ENCODE results near the gene G6PC3.
"Not testable (repeated sequence)": the region's sequence is repeated elsewhere in the genome, so short reads cannot be mapped to it uniquely, and the experiment has no call there.

G6PC3 gene

DNA sequence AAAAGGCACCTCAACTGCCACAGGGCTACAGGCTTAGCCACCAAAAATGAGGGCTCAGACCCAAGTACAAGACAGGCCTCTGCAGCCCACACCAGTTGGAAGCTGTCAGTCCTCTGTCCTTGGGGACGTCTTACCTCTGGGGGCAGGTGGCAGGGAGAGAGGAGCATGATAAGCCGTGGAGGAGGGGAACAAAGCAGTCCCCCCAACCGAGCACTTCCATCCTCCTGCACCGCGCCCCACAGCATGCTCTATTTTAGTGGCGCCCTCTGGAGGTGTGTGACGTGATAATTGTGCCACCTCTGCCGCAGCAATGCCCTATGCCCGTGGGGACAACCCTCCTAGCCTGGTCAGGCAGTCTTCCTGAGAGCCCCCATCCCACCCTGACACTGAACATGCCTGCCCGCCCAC is 13.6 kb downstream of the G6PC3 start:
- DNase-seq (ENCODE audit: low spot score): no peak

- no peak for DNase-seq (ENCODE audit: low spot score)
These were observed 14.4 kb downstream of the G6PC3 start for GRCh38 chr17:44084921-44085320.

- DNase-seq (ENCODE audit: low spot score): no peak
These were observed 15.4 kb downstream of the G6PC3 start for GRCh38 chr17:44085908-44086307.

GRCh38 chr17:44086364-44087311 is 16.1 kb downstream of the G6PC3 start:
- no peak for DNase-seq (ENCODE audit: low spot score)

DNA sequence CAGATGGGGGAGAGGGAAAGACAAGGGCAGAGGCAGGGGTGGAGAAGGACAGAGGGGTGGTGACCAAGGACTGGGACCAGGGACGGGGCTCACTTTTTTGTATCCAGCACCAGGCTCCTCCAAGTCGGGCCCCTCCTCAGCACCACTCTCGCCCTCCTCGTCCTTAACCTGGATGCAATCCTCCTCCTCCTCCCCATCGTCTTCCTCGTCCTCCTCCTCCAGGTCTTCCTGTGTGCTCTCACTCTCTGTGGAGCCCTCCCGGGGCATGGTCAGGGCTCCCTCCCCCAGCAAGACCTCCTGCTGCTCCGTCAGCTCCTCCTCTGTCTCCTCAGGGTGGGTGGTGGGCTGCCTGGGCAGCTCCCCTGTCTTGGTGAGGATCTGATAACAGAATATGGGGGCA is 16.8 kb downstream of the G6PC3 start:
- DNase-seq (ENCODE audit: low spot score): no peak

GRCh38 chr17:44088254-44088653 is 17.7 kb downstream of the G6PC3 start:
- no peak for DNase-seq (ENCODE audit: low spot score)

DNA sequence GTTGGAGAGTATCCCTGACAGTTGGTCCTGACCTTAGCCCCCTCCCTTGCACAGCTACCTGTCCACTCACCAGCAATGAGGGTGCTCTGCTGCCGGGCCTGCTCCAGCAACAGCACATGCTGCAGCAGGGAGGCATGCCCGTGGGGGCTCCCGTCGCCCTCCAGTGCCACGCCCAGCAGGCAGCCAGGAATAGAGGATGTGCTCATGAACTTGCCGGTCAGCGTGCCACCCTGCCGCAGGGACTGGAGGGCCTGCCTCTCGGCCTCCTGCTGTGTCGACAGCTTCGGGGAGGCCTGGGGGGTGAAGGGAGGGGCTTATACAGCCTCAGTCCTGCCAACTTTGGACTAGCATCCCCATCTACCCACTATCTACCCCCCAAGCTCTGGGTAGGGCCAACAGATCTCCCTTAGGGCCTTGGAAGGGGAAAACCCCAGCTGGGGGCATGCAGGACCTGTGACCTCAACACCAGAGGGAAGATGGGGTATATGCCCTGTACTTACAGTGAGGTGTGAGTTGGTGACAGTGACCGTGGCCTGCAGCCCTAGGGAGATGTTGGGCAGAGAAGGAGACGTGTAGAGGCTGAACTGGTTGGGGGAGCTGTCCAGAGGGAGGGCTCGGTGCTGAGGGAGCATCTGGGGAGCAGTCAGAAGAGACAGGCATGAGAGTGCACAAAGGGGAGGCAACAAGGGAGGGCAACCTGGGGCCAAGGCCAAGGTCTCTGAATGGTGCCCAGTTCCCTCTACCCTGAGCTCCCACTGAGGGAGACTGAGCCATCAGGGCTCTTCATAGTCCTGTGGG is 20.9 kb downstream of the G6PC3 start:
- DNase-seq (ENCODE audit: low spot score): no peak

GRCh38 chr17:44092051-44092450 is 21.5 kb downstream of the G6PC3 start:
- no peak for DNase-seq (ENCODE audit: low spot score)

DNA sequence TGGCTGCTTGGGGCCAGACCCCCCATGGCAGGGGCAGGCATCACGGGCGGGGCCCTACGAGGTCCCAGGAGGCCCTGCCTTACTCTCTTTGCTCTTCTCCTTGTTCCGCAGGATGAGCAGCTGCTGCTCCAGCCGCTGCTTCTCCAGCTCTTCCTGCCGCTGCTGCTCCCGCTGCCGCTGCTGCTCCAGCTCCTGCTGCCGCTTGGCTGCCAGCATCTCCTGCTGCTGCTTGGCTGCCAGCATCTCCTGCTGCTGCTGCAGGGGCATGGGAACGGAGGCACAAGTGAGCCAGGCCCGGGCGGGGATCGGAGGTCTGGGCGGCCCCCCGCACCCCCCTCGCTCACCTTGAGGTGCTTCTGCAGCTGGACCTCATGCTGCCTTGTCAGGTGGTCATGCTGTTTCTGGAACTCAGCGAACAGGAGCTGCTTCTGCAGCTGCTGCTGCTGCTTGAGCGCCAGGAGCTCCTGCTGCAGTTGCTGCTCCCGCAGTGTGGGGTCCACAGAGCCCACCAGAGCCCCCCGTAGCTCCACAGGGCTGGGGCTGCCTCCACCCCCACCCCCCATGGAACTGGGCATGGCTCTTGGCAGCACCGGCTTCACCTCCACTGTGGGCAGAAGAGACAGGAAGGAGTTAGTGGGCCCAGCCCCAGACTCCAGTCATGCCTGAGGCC is 22.8 kb downstream of the G6PC3 start:
- no peak for DNase-seq (ENCODE audit: low spot score)

DNA sequence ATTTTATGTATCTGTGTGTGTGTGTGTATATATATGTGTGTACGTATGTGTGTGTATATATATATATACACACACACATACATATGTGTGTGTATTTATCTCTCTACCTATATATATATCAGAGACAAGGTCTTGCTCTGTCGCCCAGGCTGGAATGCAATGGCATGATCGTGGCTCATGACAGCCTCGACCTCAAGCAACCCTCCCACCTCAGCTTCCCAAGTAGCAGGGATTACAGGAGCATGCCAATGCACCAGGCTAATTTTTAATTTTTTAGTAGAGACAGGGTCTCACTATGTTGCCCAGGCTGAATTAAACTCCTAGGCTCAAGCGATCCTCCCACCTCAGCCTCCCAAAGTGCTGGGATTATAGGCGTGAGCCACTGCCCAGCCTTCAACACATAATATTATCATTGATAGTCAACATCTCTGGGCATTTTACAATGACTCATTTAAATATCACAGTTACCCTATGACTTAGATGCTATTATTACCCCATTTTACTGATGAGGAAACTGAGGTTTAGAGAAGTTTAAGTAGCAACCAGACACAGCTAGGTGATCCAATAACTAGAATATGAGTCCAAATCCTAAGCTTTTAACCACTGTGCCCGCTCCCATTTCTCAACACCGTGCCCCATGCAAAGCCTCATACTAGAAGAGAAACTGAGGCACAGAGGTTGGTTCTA is 24.3 kb downstream of the G6PC3 start:
- no peak for DNase-seq (ENCODE audit: low spot score)

DNA sequence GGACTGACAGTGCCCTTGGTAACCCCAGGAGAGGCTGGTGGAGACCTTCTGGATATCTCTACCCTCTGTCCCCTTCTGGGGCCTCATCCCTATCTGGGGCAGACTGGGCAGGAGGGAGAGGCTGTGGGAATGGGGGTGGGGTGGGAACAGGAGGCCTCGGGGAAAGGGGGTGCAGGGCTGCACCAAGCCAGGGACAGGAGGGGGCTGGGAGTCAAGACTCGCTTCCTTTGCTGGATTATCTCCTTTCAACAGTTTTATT is 24.8 kb downstream of the G6PC3 start:
- no peak for DNase-seq (ENCODE audit: low spot score)

- no peak for DNase-seq (ENCODE audit: low spot score)
These were observed 25.3 kb downstream of the G6PC3 start for GRCh38 chr17:44095647-44096496.

DNA sequence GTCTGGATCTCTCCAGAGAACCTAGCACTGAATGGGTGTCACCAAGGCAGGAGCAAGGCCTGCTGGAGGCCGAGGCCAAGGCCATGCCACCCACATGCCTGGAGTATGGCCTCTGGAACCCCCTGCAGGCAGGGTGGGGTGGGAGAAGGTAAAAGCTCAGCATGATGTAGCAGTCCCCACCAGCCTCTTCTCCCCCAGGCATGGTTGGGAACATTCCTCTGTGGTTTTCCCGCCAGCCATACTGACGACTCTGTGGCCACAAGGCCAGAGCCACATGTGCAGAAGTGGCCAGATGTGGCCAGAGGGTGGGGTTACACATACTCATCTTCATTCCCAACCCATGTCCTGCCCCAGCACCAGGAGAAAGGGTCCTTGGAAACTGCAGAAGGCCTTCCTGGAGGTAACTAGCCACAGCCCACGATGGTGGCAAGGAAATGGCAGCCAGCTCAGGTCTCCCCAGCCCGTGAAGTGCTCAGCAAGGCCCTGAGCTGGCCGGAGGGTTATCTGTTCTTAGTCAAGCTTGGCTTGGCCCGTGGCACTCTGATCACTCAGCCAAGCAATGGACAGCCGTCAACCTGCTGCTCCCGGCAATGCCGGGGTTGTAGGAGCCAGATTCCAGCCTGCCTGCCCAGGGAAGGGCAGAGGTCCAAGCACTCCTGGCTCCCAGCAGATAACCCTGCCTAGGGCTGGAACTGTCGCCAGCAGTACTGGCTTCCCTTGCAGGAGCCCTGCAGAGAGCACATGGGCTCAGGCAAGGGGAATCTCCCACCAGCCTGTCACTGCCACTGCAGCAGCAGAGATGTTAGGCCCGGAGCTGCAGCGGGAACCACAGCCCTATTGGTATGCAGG is 26.8 kb downstream of the G6PC3 start:
- DNase-seq (ENCODE audit: low spot score): no peak

GRCh38 chr17:44101858-44102257 is 31.3 kb downstream of the G6PC3 start:
- DNase-seq (ENCODE audit: low spot score): not testable (repeated sequence)

DNA sequence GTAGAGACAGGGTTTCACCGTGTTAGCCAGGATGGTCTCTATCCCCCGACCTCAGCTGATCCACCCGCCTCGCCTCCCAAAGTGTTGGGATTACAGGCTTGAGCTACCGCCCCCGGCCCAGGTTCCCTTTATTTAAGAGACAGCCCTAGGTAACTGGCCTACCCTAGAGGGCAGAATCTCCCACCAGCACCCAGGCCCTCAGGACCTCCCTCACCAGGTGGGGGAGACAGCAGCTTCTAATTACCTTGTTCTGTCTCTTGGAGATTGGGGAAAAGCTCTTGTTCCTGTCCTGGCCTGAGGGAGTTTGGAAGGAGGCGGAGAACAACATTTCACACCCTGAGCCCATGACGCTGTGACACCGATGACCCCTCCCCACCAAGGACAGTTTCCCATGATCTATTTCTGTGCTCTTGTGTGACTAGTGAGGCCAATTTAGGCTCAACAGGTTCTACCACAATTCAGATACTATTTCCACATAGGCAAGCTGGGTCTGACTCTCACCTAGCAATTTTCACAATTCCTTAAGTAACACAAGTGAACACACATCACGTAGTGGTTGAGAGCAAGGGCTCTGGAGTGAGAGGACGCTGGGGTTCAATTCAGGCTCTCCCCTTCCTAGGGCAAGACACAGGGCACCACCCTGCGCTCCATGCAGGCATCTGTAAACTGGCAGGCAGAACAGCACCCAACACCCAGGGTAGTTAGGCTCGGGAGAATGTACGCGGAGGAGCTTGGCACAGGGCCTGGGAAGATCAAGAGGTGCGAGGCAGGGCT is 32.5 kb downstream of the G6PC3 start:
- no peak for DNase-seq (ENCODE audit: low spot score)

DNA sequence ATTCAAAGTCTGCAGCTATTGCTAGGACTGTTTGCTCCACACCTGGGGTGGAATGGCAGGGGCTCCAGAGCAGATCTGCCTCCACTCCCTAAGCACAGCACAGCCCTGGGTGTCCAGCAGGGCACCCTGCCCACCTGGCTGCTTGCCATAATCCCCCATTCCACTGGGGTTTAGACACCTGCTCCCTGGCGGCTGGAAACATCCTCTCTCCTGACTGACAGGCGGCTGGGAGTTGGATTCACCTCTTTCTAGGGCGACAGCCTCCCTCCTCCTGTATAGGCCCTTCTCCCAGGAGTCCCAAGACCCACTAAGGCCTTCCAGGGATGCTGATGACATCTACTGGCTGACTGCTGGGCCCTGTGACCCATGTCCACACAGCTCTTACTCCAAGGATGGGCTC is 34.9 kb downstream of the G6PC3 start:
- no peak for DNase-seq (ENCODE audit: low spot score)

- DNase-seq (ENCODE audit: low spot score): no peak
These were observed 35.4 kb downstream of the G6PC3 start for GRCh38 chr17:44105941-44106340.

DNA sequence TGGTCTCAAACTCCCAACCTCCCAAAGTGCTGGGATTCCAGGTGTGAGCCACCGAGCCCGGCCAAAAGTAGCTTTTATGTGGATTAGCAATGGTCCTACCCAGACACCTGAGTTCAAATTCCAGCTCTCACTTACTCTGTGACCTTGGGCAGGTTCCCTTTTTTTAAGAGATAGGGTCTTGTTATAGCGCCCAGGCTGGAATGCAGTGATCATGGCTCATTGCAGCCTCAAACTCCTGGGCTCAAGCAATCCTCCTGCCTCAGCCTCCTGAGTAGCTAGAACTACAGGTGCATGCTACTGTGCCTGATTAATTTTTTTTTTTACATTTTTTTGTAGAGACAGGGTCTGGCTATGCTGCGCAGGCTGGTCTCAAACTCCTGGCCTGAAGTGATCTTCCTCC is 36.3 kb downstream of the G6PC3 start:
- no peak for DNase-seq (ENCODE audit: low spot score)

GRCh38 chr17:44108440-44109311 is 38.1 kb downstream of the G6PC3 start:
- no peak for DNase-seq (ENCODE audit: low spot score)
